ENCODE measurements around the gene POU2AF1.

DNA sequence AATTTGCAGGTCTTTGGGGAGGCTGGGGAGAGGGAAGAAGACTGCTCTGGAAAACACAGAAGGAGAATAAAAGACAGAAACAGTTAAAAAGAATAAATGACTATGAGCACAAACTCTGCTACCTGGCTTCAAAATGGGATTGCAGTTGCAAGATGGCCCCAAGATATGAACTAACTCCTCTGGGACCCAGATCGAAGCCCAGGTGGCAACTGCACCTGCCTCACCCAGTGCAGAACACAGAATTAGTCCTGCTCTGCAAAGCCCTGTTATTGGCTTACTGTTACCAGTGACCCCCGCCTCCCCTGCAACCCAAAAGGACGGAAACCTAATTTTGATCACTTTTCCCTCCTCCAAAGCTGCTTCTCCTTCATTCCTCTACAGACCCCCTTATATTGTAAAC lies 35.9 kb upstream of the POU2AF1 start:
- TF ChIP-seq, protein P1, sequence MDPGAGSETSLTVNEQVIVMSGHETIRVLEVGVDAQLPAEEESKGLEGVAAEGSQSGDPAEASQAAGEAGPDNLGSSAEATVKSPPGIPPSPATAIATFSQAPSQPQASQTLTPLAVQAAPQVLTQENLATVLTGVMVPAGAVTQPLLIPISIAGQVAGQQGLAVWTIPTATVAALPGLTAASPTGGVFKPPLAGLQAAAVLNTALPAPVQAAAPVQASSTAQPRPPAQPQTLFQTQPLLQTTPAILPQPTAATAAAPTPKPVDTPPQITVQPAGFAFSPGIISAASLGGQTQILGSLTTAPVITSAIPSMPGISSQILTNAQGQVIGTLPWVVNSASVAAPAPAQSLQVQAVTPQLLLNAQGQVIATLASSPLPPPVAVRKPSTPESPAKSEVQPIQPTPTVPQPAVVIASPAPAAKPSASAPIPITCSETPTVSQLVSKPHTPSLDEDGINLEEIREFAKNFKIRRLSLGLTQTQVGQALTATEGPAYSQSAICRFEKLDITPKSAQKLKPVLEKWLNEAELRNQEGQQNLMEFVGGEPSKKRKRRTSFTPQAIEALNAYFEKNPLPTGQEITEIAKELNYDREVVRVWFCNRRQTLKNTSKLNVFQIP (CRISPR knock-in tag; IDR thresholded peaks at IDR 0.05; ENCODE audit: borderline replicate concordance, low read depth): no peak
- TF ChIP-seq ZFP3 (CRISPR knock-in tag; IDR thresholded peaks at IDR 0.05): no peak
- no peak for TF ChIP-seq ARNTL (CRISPR knock-in tag; IDR thresholded peaks at IDR 0.05; ENCODE audit: borderline replicate concordance, low read depth)
- TF ChIP-seq ZNF565 (CRISPR knock-in tag; conservative IDR thresholded peaks at IDR 0.05; ENCODE audit: low read depth): no peak
- no peak for TF ChIP-seq BACH2 (CRISPR knock-in tag; IDR thresholded peaks at IDR 0.05; ENCODE audit: borderline replicate concordance)

Measured in SK-N-SH treated with all-trans-retinoic acid at 6 μM for 48 hours (cell line).